WTC11 (cell line): ENCODE data around the gene CLSTN2. TPM values are rescaled to one million over a fixed set of nuclear protein-coding genes. Genes with fewer than 3 reads are reported as not detected.
A peak's percentile ranks its signal among the peaks of the same experiment; 100 is the strongest.

Experiments
- ATAC-seq: fragments of 200-7000 bp; cut with Tn5 transposase; 2 replicates; pipeline ENCODE4 v1.10.0; 2021; ENCODE audit warnings: mild to moderate bottlenecking, moderate library complexity
- CTCF ChIA-PET: fragments of 300-600 bp; sonication (Branson Sonifier 250); formaldehyde crosslinking; loops from one replicate; lab custom pipeline; 2021; ENCODE audit warnings: antibody characterized with exemption; lab: Charles Lee
- POLR2A ChIA-PET: fragments of 350-600 bp; sonication (Branson Sonifier 250); formaldehyde crosslinking; loops from one replicate; lab custom pipeline; 2021; ENCODE audit warnings: antibody characterized with exemption; lab: Charles Lee
- DNase-seq: peaks from one replicate; pipeline ENCODE4 v3.0.0; 2021; ENCODE audit warnings: low spot score
- H3K27ac Mint-ChIP-seq: 2 replicates; pipeline ENCODE4 v1.8.0; 2021; ENCODE audit warnings: mixed read lengths
- H3K27me3 Mint-ChIP-seq: 2 replicates; pipeline ENCODE4 v1.8.0; 2021; ENCODE audit warnings: low read depth, mild to moderate bottlenecking, moderate library complexity, mixed read lengths
- H3K36me3 Mint-ChIP-seq: 2 replicates; pipeline ENCODE4 v1.8.0; 2021; ENCODE audit warnings: mixed read lengths
- H3K4me1 Mint-ChIP-seq: 2 replicates; pipeline ENCODE4 v1.8.0; 2022; ENCODE audit warnings: mixed read lengths
- H3K4me3 Mint-ChIP-seq: 2 replicates; pipeline ENCODE4 v1.8.0; 2021; ENCODE audit warnings: mild to moderate bottlenecking, moderate library complexity, mixed read lengths
- H3K9me3 Mint-ChIP-seq: 2 replicates; pipeline ENCODE4 v1.8.0; 2021; ENCODE audit warnings: mixed read lengths
- ATF3 ChIP-seq: sonication (generic); formaldehyde crosslinking; conservative IDR thresholded peaks from 2 replicates; pipeline ENCODE4 v1.8.1; 2022; ENCODE audit warnings: mild to moderate bottlenecking, missing genetic modification reagents
- ATF6 ChIP-seq: sonication (generic); formaldehyde crosslinking; IDR thresholded peaks from 2 replicates; pipeline ENCODE4 v1.8.1; 2023; ENCODE audit warnings: mild to moderate bottlenecking, missing genetic modification reagents
- CBFB ChIP-seq: sonication (generic); formaldehyde crosslinking; IDR thresholded peaks from 2 replicates; pipeline ENCODE4 v1.8.1; 2022; ENCODE audit warnings: mild to moderate bottlenecking, low read depth, missing genetic modification reagents
- ELF4 ChIP-seq: sonication (generic); formaldehyde crosslinking; IDR thresholded peaks from 2 replicates; pipeline ENCODE4 v1.8.1; 2022; ENCODE audit warnings: low read depth, mild to moderate bottlenecking, moderate library complexity, missing genetic modification reagents
- FOXP4 ChIP-seq: sonication (generic); formaldehyde crosslinking; IDR thresholded peaks from 2 replicates; pipeline ENCODE4 v1.8.0; 2022; ENCODE audit warnings: mild to moderate bottlenecking, missing genetic modification reagents
- IRF2 ChIP-seq: sonication (generic); formaldehyde crosslinking; IDR thresholded peaks from 2 replicates; pipeline ENCODE4 v1.8.0; 2022; ENCODE audit warnings: low read depth, missing genetic modification reagents, borderline replicate concordance
- NFYB ChIP-seq: sonication (generic); formaldehyde crosslinking; conservative IDR thresholded peaks from 2 replicates; pipeline ENCODE4 v1.8.0; 2022; ENCODE audit warnings: low read depth, missing genetic modification reagents
- SMAD4 ChIP-seq: sonication (generic); formaldehyde crosslinking; IDR thresholded peaks from 2 replicates; pipeline ENCODE4 v1.8.0; 2022; ENCODE audit warnings: mild to moderate bottlenecking, missing genetic modification reagents
- STAT6 ChIP-seq: sonication (generic); formaldehyde crosslinking; conservative IDR thresholded peaks from 2 replicates; pipeline ENCODE4 v1.8.1; 2023; ENCODE audit warnings: mild to moderate bottlenecking, low read depth, missing genetic modification reagents, moderate library complexity
- ZBTB21 ChIP-seq: sonication (generic); formaldehyde crosslinking; IDR thresholded peaks from 2 replicates; pipeline ENCODE4 v1.8.1; 2023; ENCODE audit warnings: mild to moderate bottlenecking, missing genetic modification reagents, borderline replicate concordance
- ZNF263 ChIP-seq: sonication (generic); formaldehyde crosslinking; IDR thresholded peaks from 2 replicates; pipeline ENCODE4 v1.8.1; 2022; ENCODE audit warnings: low read depth, mild to moderate bottlenecking, moderate library complexity, missing genetic modification reagents
- ZNF423 ChIP-seq: fragments of 250-450 bp; sonication (Bioruptor Pico); IDR thresholded peaks from 2 replicates; pipeline ENCODE4 v2.1.2; 2022; ENCODE audit warnings: mild to moderate bottlenecking, moderate library complexity
- ZNF512 ChIP-seq: sonication (generic); formaldehyde crosslinking; IDR thresholded peaks from 2 replicates; pipeline ENCODE4 v1.8.1; 2022; ENCODE audit warnings: missing genetic modification reagents, borderline replicate concordance
- ZNF532 ChIP-seq: fragments of 250-450 bp; sonication (Bioruptor Pico); IDR thresholded peaks from 2 replicates; pipeline ENCODE4 v1.9.0; 2021; ENCODE audit warnings: mild to moderate bottlenecking, borderline replicate concordance
- total RNA-seq: library from RNA; stranded (reverse); gene quantifications from 3 replicates; pipeline ENCODE4 v1.2.3, GENCODE V29; 2021

CLSTN2 gene
- total RNA-seq, 1 experiment from 2014 or later = 0.35 TPM

GRCh38 chr3:140423146-140423545, 488.2 kb downstream of the CLSTN2 start:
- ChIA-PET CTCF (no interaction called here), POLR2A (interaction anchor here (0.9 kb wide), 1 partner anchor 147 kb away, joined by 4 read pairs; no protein-coding TSS in a partner anchor)
- Mint-ChIP-seq H3K9me3 (no peaks in the 10 kb centered on the region), H3K4me3 (no peak overlapping the region), H3K27ac (peak overlapping the region; percentile 85; the same call in 1 of the 2 replicates), H3K4me1 (peaks cover 25% of the 10 kb centered on the region), H3K27me3 (peaks cover 12% of the 10 kb centered on the region), H3K36me3 (no peaks in the 10 kb centered on the region)
- TF ChIP-seq NFYB (CRISPR knock-in tag) = no peak
- TF ChIP-seq ZNF532 (CRISPR knock-in tag) = no peak
- TF ChIP-seq ZNF263 (CRISPR knock-in tag) = no peak
- TF ChIP-seq IRF2 (CRISPR knock-in tag) = no peak
- TF ChIP-seq ATF3 = no peak
- TF ChIP-seq STAT6 (CRISPR knock-in tag) = no peak
- no peak for TF ChIP-seq SMAD4 (CRISPR knock-in tag)
- TF ChIP-seq ZNF423 (CRISPR knock-in tag) = no peak
- no peak for TF ChIP-seq ELF4 (CRISPR knock-in tag)
- TF ChIP-seq FOXP4 (CRISPR knock-in tag) = no peak
- no peak for TF ChIP-seq CBFB
- no peak for TF ChIP-seq ZBTB21 (CRISPR knock-in tag)
- TF ChIP-seq ZNF512 = no peak
- no peak for TF ChIP-seq ATF6 (CRISPR knock-in tag)
- no peak for ATAC-seq
- no peak for DNase-seq
